Breast epithelium (tissue), 3 donors: Measurements from ENCODE around the gene CFHR2.

Experiments used
- CTCF ChIP-seq, 3 donors: fragments of 450-650 bp; IDR thresholded peaks; one replicate each; pipeline ENCODE4 v1.5.1; 2016 to 2017; ENCODE audit warnings: antibody characterized with exemption in 3 of 3, mild to moderate bottlenecking in 3 of 3, moderate library complexity in 3 of 3
- POLR2A ChIP-seq: fragments of 450-650 bp; IDR thresholded peaks from one replicate; pipeline ENCODE4 v1.6.1; 2016; ENCODE audit warnings: antibody characterized with exemption, mild to moderate bottlenecking, moderate library complexity
- POLR2AphosphoS5 ChIP-seq, 3 donors: sonication (generic); formaldehyde crosslinking; IDR thresholded peaks; one replicate each; pipeline ENCODE4 v1.6.1; 2017; ENCODE audit warnings: antibody characterized with exemption in 3 of 3

- TF ChIP-seq CTCF (IDR thresholded peaks at IDR 0.05) (no peak), POLR2AphosphoS5 (IDR thresholded peaks at IDR 0.05) (no peak), POLR2A (no peak)
Observed at GRCh38 chr1:196897158-196897828, 46.2 kb upstream of the CFHR2 start.
